ENCODE results near the gene IL25.
"Not testable (repeated sequence)": the region's sequence is repeated elsewhere in the genome, so short reads cannot be mapped to it uniquely, and the experiment has no call there.

IL25 gene

DNA sequence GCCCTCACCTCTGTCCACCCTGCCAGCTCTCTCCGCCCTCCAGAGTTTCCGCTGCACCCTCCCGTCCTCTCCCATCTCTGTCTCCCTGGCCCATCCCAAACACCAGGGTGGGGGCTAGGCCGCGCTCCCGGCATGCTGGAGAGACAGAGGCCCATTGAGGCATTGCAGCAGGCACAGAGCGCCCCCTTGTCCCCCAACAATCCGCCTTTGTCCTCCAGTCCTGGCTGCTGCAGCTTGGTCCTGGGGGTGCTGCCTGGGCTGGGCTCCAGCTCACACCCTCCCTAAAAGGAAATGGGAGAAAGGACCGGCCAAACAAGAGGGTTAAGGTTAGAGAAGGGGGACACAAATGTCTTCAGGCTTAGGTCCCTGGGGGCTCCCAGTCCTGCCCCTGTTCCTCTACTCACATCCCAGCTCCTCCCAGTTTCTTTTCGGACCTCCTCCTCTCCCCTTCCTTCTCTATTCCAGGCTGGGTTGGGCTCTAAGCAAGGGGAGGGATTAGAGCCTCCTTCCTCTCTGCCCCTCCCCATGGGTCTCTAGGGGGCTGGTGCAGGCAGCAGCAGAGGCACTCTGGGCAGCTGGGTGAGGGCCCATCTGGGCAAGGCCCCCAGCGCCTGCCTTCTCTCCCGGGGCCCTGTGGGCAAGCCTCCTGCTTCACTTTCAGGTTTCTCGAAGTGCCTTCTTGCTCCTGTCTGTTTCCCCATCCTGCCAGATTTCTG, 4.0 kb downstream of the IL25 start, which contains the start of gene CMTM5:
TSS of gene CMTM5 (plus strand) at position 565 of the 716 bp plus-strand sequence. CDS start 206 bp downstream, outside the sequence.
- FAIRE-seq: no peak

DNA sequence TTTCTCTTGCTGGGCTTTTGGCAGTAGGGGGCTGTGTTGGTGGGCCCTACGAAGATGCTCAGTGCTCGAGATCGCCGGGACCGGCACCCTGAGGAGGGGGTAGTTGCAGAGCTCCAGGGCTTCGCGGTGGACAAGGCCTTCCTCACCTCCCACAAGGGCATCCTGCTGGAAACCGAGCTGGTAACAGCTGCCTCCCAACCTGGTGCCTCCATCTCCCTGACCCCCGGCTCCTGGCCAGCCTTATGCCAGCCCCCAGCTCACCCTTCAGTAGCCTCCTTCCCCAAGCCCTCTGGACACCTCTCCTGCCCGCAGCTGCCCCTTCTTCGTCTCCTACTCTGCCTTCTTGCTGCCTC, 4.6 kb downstream of the IL25 start:
- no peak for FAIRE-seq

DNA sequence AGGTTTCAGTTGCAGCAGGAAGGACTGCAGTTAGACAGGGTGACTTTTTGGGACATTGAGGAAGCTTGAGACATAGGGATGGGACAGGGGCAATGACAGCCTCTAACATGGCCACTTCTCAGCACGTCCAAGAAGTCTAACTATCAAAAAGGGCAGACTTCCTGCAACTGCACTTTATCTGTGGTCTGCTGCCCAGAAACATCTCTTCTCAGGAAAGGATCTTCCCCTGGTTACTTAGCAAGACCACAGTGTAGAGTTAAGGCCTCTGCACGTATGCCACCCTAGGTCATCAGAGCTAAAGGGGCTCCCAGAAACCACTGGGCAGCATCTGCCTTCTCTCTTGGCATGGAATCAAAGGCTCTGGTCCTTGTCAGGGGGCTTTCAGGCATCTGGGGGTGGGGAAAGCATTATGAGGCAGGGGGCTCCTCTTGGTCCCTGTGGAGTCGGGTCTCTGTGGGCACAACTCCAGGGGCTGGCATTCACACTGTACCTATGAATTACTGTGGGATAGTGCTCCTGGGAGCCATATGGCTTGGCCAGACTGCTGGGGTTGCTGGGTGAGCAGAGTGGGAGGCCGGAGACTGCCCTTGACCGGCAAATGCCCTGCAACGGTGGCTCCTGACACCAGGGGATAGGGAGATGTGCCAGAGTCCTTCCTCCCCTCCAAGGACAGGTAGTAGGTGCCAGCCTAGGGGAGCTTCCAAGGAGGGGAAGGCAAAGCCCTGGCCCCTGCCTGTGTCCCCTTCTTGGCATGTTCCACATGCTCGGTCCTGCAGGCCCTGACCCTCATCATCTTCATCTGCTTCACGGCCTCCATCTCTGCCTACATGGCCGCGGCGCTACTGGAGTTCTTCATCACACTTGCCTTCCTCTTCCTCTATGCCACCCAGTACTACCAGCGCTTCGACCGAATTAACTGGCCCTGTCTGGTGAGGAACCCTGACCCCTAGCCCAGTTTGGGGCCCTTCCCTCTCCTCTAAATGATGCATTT, 5.3 kb downstream of the IL25 start:
- FAIRE-seq: no peak

DNA sequence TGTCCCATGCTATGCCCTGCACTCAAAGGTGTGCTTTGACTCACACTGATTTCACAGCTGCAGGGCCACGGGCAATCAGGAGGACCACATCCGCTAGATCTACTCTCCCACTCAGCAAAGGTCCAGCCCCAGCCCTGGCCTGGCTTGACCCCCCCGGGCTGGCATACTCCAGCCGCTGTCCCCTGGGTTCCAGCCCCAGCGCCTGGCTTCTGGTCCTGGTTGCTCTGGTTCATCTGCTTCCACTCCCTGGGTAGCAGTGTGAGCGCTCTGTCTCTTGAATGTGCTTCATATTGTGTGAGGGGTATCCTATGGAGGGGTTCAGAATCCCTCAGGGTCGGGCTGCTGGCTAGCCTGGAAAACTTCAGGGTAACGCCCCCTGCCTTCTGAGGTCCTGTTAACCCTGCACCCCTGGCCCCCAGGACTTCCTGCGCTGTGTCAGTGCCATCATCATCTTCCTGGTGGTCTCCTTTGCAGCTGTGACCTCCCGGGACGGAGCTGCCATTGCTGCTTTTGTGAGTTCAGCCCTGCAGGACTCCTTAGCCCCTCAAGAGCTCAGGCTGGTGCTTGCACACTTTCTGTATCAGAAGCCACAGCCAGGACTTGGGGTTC, 6.1 kb downstream of the IL25 start:
- FAIRE-seq: no peak

DNA sequence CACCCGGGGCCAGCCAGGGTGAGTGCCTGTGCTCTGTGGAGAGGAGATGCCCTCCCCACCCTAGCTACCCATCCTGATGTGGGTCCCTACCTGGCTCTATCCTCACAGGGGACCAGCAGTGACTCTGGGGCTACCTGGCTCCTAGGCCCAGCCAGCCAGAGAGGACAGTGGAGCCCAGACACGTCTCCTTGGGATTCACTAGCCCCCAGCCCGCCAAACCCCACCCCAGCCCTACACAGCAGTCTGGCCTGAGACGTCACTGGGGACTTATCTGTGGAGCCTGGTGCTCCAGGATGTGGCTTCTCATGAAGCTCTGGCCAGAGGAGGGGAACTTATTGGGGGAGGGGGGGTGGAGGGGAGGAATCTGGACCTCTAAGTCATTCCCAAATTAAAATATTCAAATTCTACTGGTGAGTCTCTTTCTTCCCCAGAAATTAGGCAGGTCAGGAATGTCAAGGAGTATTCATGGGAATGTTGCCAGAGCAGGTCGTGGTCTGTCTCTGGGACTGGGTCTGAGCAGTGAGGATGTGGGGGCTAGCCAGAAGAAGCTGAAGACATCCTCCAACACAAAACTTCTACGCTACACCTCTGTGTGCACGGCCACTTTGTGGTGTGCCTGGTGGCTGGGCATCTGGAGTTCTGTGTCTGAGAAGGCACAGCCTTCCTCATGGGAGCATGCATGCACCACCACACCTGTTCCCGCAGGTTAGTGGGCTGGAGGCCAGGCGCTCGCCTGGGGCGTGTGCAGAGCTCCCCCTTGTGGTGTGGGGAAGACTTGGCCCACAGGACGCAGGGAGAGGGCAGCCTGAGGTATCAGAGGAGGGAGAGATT, 7.0 kb downstream of the IL25 start:
- FAIRE-seq: no peak

DNA sequence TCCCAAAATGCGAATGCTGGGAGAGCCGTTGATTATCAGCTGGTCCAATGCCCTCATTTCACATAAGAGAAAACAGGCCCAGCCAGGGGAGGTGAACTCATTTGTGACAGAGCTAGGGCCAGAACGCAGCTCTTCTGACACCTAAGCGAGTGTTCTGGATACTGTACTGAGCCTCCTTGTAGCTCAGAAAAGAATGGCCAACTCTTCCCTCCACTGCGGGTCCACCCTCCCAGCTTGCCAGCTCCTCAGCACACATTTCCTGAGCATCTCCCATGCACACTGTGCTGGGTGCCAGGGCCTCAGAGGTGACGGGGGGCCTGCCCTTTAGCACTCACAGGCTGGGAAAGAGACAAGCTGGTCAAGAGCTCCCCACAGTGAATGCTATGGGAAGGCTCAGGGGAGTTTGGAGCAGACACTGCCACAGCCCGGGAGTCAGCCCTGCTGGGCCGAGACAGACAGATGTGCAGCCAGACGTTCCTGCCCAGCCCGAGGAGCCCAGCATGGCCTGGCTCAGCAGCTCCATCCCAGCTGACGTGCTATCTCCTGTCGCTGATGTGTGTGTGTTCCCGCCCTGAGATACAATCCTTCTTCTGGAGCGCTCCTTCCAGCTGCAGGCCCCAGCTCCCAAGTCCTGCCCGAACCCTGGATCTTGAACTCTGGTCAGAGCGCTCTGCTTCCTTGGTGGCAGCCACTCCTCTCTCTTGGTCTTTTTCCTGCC, 7.7 kb downstream of the IL25 start:
- FAIRE-seq: no peak

DNA sequence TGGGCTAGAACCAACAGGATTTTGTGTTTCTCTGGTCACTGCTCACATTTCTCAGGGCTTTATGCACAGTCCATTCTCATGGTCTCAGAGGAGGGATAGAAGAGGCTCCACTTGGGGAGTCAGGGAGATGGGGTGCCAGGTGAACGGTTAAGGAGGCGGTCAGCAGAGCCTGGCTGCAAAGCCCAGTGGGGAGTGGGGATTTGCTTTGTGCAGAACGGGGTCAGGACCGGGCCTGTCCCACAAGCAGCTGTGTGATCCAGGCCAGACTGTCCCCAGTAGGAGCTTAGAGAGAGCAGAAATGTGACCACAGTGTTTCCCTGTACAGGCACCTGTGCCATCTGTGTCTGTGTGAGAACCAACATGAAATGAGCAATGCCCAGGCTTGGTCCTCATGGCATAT, 8.4 kb downstream of the IL25 start:
- FAIRE-seq: no peak

DNA sequence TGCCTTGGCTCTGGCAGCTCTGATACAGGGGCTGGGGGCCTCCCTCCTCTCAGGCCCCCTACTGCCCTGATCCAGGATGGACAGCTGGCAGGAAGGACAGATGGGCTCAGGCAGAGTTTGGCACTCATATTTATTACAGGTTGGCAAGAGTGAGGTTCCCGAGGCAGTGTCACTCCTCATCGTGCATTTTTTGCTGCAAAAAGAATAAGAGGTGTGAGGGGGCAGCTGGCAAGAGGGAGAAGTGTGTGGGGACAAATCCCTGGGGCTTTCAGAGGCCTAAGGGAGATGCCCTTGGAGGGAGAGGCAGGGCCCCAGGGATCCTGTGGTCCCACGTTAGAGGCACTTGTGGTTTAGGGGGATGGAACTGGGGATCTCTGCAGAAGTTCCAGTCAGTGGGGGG, 9.3 kb downstream of the IL25 start:
- FAIRE-seq: no peak

DNA sequence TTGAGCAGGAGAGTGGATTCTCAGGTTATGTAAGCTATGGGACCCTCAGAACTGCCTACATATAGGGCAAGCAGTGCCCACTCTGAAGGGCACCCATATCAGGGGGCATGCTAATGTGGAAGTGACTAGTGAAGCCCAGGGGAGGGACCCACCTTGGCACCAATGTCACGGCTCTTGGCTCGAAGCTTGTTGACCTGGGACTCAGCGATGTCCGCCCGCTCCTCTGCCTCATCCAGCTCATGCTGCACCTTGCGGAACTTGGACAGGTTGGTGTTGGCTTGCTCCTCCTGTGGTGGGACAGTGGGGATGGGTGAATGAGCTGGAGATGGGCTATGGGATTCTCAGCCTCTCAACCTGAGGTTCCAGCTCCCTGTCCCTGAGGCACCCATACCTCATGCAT, 9.7 kb downstream of the IL25 start:
- no peak for FAIRE-seq

DNA sequence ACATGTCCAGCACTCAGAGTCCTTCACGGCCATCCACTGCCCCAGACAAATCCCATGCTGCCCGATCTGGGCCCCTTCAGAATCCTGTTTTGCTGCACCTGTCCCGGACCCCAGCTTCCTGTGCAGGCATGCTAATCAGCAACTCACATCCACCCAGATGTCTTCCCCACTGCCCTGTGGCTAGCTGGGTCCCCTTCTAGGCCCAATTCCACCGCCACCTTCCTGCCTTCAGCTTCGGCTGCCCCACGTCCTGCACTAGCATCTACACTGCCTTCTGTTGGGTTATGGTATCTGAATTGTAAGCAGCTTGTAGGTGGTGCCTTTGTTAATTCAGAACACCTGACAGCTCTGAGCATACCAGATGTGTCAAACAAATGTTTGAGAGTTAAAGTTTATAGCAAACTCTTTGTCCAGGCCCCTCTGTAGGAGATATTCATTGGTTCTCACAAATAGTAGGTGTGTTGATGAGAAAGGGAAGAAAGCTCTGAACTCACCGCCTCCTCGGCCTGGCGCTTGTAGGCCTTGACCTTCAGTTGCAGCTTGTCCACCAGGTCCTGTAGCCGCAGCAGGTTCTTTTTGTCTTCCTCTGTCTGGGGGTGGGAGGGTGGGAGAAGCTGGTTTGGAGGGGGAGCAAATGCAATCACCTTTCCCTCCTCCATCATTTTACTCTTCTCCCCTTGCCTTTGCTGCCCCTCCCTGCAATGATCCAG, 10.3 kb downstream of the IL25 start:
- FAIRE-seq: no peak

DNA sequence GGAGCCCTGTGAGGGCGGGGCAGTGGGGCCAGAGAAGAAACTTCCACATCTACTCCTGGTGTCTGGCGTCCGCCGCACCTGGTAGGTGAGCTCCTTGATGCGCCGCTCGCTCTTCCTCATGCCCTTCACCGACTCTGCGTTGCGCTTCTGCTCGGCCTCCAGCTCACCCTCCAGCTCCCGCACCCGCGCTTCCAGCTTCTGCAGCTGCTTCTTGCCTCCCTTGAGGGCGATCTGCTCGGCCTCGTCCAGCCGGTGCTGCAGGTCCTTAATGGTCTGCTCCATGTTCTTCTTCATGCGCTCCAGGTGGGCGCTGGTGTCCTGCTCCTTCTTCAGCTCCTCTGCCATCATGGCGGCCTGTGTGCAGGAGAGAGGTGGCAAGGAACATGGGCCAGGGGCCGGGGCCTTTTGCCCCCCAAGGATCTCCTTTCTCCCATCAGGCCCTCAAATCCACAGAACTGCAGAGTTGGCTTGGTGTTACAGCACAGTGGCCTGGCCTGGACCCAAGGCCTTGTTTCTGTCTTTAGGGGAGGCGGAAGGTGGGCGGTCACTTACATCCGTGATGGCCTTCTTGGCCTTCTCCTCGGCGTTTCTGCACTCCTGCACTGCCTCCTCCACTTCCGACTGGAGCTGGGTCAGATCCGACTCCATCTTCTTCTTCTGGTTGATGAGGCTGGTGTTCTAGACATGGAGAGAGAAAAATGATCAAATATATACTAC, 11.9 kb downstream of the IL25 start:
- no peak for FAIRE-seq

DNA sequence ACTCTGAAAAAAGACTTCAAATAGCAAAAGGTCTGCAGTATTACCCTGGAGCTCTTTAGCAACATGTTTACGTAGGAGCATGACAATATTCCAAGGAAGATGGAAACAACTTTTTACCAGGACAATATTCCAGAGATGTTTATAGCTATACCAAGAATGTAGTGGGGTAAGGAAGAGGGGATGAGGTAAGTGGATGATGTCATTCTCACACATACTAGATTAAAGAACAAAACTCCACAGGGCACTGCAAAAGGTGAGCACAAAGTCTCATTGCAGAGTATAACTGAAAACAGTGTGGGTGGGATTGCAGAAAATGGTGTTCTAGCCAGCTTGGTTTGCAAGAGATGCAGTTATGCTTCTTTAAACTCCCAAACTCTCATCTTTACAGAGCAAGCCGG, 12.6 kb downstream of the IL25 start:
- no peak for FAIRE-seq

DNA sequence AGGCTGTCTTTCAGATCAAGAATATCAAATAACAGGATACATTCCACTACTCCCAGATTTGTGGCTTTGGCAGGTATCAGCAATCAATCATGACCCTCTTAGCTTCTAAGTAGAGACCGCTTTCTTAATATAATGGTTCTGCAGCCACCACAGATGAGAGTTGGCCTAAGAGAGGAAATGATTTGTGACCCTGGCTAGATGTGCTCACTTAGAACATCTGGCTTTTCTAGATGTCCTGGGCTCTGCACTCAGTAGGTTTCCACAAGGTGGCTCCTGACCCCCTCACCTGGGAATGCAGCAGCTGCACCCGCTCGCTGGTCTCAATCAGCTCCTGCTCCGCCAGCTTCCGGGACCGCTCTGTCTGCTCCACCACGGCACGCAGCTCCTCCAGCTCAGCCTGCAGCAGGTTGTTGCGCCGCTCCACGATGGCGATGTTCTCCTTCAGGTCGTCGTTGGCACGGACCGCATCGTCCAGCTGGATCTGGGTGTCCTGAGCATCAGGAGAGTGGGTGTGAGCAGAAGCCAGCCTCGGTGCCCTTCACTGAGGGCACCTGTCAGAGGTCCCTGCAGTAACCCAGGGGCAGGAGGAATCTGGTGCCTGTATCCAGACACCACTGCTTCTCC, 13.1 kb downstream of the IL25 start:
- no peak for FAIRE-seq

DNA sequence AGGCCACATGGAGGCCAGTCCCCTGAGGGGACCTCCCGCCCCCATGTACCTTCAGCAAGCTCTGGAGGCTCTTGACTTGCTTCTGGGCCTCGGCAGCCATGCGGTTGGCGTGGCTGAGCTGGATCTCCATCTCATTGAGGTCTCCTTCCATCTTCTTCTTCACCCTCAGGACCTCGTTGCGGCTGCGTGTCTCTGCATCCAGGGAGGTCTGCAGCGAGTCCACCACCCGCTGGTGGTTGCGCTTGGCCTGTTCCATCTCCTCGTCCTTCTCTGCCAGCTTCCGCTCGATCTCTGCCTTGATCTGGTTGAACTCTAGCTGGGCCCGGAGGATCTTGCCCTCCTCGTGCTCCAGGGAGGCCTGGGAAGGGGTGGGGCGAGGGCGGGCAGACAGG, 13.7 kb downstream of the IL25 start:
- not testable (repeated sequence) for FAIRE-seq

DNA sequence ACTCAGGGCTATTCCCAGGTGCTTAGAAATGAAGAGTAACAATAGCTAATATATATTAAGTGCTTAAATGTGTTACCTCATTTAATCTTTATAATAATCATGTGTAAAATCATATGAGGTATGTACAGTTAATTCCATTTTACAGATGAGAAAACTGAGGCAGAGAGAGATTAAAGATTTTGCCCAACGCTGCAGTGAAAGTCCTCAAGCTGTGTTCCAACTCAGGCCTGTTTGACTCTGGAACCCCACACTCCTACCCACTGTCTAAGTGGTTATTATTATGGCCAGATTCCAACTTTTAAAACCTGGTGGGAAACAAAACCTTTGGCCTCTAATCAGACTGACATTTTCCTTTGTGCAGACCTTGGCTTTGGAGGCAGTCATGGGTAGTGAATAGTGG, 14.4 kb downstream of the IL25 start:
- no peak for FAIRE-seq

DNA sequence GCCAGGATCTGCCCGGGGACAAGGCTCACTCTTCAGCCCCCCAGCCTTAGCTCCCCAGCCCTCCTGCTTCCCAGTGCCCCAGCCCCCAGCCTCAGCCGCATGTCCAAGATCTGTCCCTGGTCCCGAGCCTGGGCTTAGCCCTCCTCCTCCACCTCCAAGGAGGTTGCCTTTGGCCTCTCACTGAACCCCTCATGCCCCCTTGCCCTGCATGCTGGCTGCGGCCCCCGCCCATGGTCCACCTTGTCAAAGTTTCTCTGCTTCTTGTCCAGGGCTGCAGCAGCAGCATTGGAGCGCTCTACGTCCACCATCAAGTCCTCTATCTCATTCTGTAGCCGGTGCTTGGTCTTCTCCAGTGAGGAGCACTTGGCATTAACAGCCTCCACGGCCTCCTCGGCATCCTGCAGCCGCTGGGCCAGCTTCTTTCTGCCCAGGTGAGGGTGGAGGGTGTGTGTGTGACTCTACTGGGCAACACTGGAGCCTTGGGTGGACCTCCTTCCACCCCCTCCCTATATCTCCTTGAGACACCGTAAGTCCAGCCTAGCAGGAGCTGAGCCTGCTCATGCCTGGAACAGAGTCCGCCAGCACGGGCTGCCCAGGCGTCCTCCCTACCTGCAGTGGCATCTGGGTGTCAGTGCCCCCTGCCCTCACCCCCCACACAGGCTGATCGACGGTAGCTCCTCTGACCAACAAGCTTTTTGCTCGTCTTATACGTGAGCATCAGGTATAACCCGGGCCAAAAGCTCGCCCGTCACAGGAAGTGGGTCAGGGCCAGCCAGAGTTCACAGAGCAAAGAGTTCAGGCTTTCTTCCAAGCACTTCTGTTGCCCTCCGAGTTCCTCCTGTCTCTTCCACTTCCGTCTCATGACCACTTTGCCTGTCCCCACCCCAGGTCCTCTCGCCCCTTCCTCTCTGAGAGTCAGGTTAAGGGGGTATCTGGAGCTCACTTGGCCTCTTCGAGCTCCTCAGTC, 15.6 kb downstream of the IL25 start:
- FAIRE-seq: no peak

DNA sequence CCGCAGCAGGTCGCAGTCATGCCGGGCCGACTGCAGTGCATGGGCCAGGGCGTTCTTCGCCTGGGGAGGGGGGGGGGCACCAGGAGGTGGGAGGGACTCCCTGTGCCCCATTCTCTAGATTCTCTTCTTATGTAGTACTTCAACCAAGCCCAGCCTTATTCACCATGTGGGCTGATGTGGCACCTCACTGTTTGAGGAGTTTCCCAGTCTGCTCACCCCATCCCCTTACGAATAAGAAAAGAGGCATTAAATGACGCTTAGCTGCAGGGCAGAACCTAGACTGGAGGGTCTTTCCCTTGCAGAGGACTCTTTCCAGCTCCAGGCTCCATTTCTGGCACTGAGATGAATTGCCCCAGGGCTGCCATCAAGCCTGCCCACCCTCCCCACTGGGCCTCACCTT, 16.4 kb downstream of the IL25 start:
- no peak for FAIRE-seq

DNA sequence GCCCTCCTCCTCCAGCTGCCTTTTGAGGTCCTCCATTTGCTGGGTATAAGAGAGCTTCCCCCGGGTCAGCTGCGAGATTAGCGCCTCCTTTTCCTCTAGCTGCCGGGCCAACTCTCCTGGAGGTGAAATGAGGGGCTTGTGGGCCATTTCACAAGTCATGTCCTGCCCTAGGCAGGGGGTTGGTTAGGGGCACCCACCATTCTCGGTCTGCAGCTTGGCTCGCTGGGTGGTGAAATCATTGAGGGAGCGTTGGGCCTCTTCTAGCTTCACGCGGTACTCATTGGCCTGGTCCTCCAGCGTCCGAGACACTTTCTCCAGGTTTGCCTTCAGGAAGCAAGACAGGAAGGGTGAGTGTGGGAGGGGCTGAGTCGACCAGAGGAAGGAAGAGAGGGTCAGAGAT, 16.8 kb downstream of the IL25 start:
- no peak for FAIRE-seq

DNA sequence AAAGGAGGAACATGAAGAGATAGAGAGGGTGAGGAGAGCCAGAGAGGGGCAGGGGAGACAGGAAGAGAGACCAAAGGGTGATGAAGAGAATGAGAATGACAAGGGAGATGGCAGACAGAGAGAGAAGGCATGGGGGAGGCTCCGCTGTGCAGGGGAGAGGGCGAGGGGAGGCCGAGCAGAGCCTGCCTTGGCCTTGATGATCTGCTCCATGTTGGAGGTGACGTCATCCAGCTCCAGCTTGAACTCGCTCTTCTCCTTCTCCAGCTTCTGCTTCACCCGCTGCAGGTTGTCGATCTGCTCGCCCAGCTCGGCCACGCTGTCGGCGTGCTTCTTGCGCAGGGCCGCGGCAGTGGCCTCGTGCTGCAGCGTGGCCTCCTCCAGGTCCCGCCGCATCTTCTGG, 17.3 kb downstream of the IL25 start:
- not testable (repeated sequence) for FAIRE-seq

Data from colon (tissue), 2 donors.